Activated CD4-positive, alpha-beta memory T cell treated with anti-CD3 and anti-CD28 coated beads for 36 hours (primary cell): ENCODE measurements around the gene TMEM53. TPM values are rescaled to one million over a fixed set of nuclear protein-coding genes. Genes with fewer than 3 reads are reported as not detected.

Experiments used
- CTCF ChIA-PET: fragments of 350-600 bp; sonication (Branson Sonifier 250); formaldehyde crosslinking; loops from one replicate; lab custom pipeline; 2021; ENCODE audit warnings: antibody characterized with exemption, inconsistent platforms; lab: Charles Lee
- POLR2A ChIA-PET: fragments of 350-600 bp; sonication (Branson Sonifier 250); formaldehyde crosslinking; loops from one replicate; lab custom pipeline; 2021; ENCODE audit warnings: antibody characterized with exemption; lab: Charles Lee
- DNase-seq: peaks from one replicate; pipeline ENCODE4 v3.0.0-alpha.2; 2020
- H3K27ac Mint-ChIP-seq: one replicate; pipeline ENCODE4 v1.8.0; 2021; ENCODE audit warnings: mixed read lengths
- H3K27me3 Mint-ChIP-seq: one replicate; pipeline ENCODE4 v1.8.0; 2021; ENCODE audit warnings: mixed read lengths
- H3K36me3 Mint-ChIP-seq: one replicate; pipeline ENCODE4 v1.8.0; 2021; ENCODE audit warnings: mixed read lengths
- H3K4me1 Mint-ChIP-seq: one replicate; pipeline ENCODE4 v1.8.0; 2021; ENCODE audit warnings: low read depth, mixed read lengths
- H3K4me3 Mint-ChIP-seq: one replicate; pipeline ENCODE4 v1.8.0; 2021; ENCODE audit warnings: mild to moderate bottlenecking, mixed read lengths
- H3K9me3 Mint-ChIP-seq: one replicate; pipeline ENCODE4 v1.8.0; 2021; ENCODE audit warnings: mixed read lengths
- intact Hi-C: fragments of 100-400 bp; cut with micrococcal nuclease; formaldehyde crosslinking; loops from one replicate; pipeline ENCODE4 v1.15.1; 2023
- total RNA-seq, 2 experiments: library from RNA; stranded (reverse); gene quantifications; one replicate each; pipeline ENCODE4 v1.2.3, GENCODE V29; 2021

The TMEM53 gene
- total RNA-seq = 1 to 10 TPM; 5.1 to 6.5 TPM

GRCh38 chr1:44674113-44675000 is at the start of gene TMEM53, which contains the start of gene ARMH1:
TSS of gene TMEM53 (minus strand) at chr1:44674481. CDS start at chr1:44674391, 90 bp downstream.
TSS of gene ARMH1 (plus strand) at chr1:44674714. CDS start at chr1:44689698, 14,984 bp downstream.
- Mint-ChIP-seq H3K4me3 (peak within 1 kb of the TSS; percentile 83), H3K4me1 (peaks cover 23% of the 10 kb centered on the region), H3K9me3 (no peaks in the 10 kb centered on the region), H3K27ac (peak within 1 kb of the TSS; percentile 88), H3K27me3 (no peaks in the 10 kb centered on the region), H3K36me3 (no peaks in the 10 kb centered on the region)
- intact Hi-C loops = loop anchor here (1.0 to 10.0 kb wide), 7 partner anchors 42 to 630 kb away; partner anchors contain the start of genes BTBD19, DYNLT4, ERI3 and HECTD3
- CTCF ChIA-PET = interaction anchor here (0.7 to 6.8 kb wide), 12 partner anchors 10 to 457 kb away, joined by 3 to 43 read pairs (median 4); partner anchors contain the start of genes KIF2C and PLK3
- POLR2A ChIA-PET = interaction anchor here (1.0 to 5.2 kb wide), 7 partner anchors 10 to 666 kb away, joined by 3 to 36 read pairs (median 5); partner anchors contain the start of genes MUTYH, RNU5D-1 and TOE1
- peak; percentile 99 for DNase-seq

GRCh38 chr1:44723496-44724295 is 49.4 kb upstream of the TMEM53 start:
- intact Hi-C loops = loop anchor here (1.0 to 10.0 kb wide), 3 partner anchors 84 to 861 kb away; partner anchors contain the start of genes DYNLT4 and NASP
- POLR2A ChIA-PET = interaction anchor here (0.5 to 7.7 kb wide), 5 partner anchors 8 to 1674 kb away, joined by 5 to 461 read pairs (median 94); partner anchors contain the start of genes BTBD19, DYNLT4, HECTD3 and RNU5D-1
- DNase-seq = peak; percentile 76
- peaks cover 4% of the 10 kb centered on the region for H3K27me3 Mint-ChIP-seq
- peaks cover 13% of the 10 kb centered on the region for H3K36me3 Mint-ChIP-seq
- CTCF ChIA-PET = interaction anchor here (1.1 kb wide), 1 partner anchor 85 kb away, joined by 3 read pairs; the partner anchor contains the start of gene BTBD19
- H3K9me3 Mint-ChIP-seq = peaks cover 3% of the 10 kb centered on the region
- H3K4me3 Mint-ChIP-seq = peak overlapping the region; percentile 75
- H3K27ac Mint-ChIP-seq = peak overlapping the region; percentile 96
- peaks cover 70% of the 10 kb centered on the region for H3K4me1 Mint-ChIP-seq

- Mint-ChIP-seq H3K27me3 (peaks cover 4% of the 10 kb centered on the region), H3K4me3 (peak overlapping the region; percentile 75), H3K4me1 (peaks cover 73% of the 10 kb centered on the region), H3K9me3 (peaks cover 3% of the 10 kb centered on the region), H3K27ac (peak overlapping the region; percentile 96), H3K36me3 (peaks cover 13% of the 10 kb centered on the region)
- intact Hi-C loops = loop anchor here (1.0 to 10.0 kb wide), 3 partner anchors 84 to 862 kb away; partner anchors contain the start of genes DYNLT4 and NASP
- POLR2A ChIA-PET = interaction anchor here (2.6 to 7.7 kb wide), 4 partner anchors 9 to 288 kb away, joined by 32 to 461 read pairs (median 122); partner anchors contain the start of genes BTBD19, DYNLT4, HECTD3 and RNU5D-1
- peak; percentile 59 for DNase-seq
- CTCF ChIA-PET = interaction anchor here (6.1 kb wide), 1 partner anchor 7 kb away, joined by 65 read pairs; the partner anchor contains the start of gene RNU5D-1
These were observed 48.8 kb upstream of the TMEM53 start for GRCh38 chr1:44723064-44723463.

GRCh38 chr1:44721485-44722361 is 47.4 kb upstream of the TMEM53 start:
- DNase-seq = peak; percentile 91
- ChIA-PET CTCF (interaction anchor here (1.0 to 6.1 kb wide), 8 partner anchors 8 to 98 kb away, joined by 3 to 65 read pairs (median 4); partner anchors contain the start of genes BTBD19 and RNU5D-1), POLR2A (interaction anchor here (0.6 to 7.7 kb wide), 52 partner anchors 9 to 1071 kb away, joined by 3 to 461 read pairs (median 7); partner anchors contain the start of genes ARMH1, BEST4, BTBD19 and CCDC163)
- H3K36me3 Mint-ChIP-seq = peaks cover 13% of the 10 kb centered on the region
- peak overlapping the region; percentile 66 for H3K4me3 Mint-ChIP-seq
- peaks cover 77% of the 10 kb centered on the region for H3K4me1 Mint-ChIP-seq
- H3K27me3 Mint-ChIP-seq = peaks cover 4% of the 10 kb centered on the region
- intact Hi-C loops = loop anchor here (1.0 to 10.0 kb wide), 4 partner anchors 10 to 863 kb away; partner anchors contain the start of genes KIF2C, NASP and RNU5D-1
- H3K27ac Mint-ChIP-seq = peak overlapping the region; percentile 96
- peaks cover 3% of the 10 kb centered on the region for H3K9me3 Mint-ChIP-seq

- H3K36me3 Mint-ChIP-seq = peaks cover 10% of the 10 kb centered on the region
- POLR2A ChIA-PET = interaction anchor here (0.8 to 7.7 kb wide), 5 partner anchors 11 to 130 kb away, joined by 3 to 461 read pairs (median 94); partner anchors contain the start of genes BTBD19, DYNLT4 and RNU5D-1
- H3K4me3 Mint-ChIP-seq = peak overlapping the region; percentile 0
- H3K27ac Mint-ChIP-seq = peak overlapping the region; percentile 96
- H3K4me1 Mint-ChIP-seq = peaks cover 81% of the 10 kb centered on the region
- H3K9me3 Mint-ChIP-seq = peaks cover 3% of the 10 kb centered on the region
- CTCF ChIA-PET = interaction anchor here (0.6 to 6.1 kb wide), 2 partner anchors 10 to 1314 kb away, joined by 3 to 65 read pairs; partner anchors contain the start of gene RNU5D-1
- peaks cover 4% of the 10 kb centered on the region for H3K27me3 Mint-ChIP-seq
- intact Hi-C loops = loop anchor here (5.0 to 10.0 kb wide), 2 partner anchors 88 to 865 kb away; partner anchors contain the start of gene NASP
- DNase-seq = no peak
These were observed 46.0 kb upstream of the TMEM53 start for GRCh38 chr1:44720281-44720680.

GRCh38 chr1:44719318-44719717 is 45.0 kb upstream of the TMEM53 start:
- intact Hi-C loops = loop anchor here (5.0 kb wide), 1 partner anchor 47 kb away; the partner anchor contains the start of genes ARMH1 and TMEM53
- peaks cover 80% of the 10 kb centered on the region for H3K4me1 Mint-ChIP-seq
- no peak overlapping the region for H3K4me3 Mint-ChIP-seq
- ChIA-PET CTCF (interaction anchor here (0.6 to 6.1 kb wide), 3 partner anchors 11 to 1313 kb away, joined by 3 to 65 read pairs (median 3); partner anchors contain the start of gene RNU5D-1), POLR2A (interaction anchor here (0.6 to 7.7 kb wide), 3 partner anchors 12 to 100 kb away, joined by 3 to 461 read pairs (median 7); partner anchors contain the start of gene RNU5D-1)
- H3K9me3 Mint-ChIP-seq = peaks cover 3% of the 10 kb centered on the region
- peaks cover 4% of the 10 kb centered on the region for H3K27me3 Mint-ChIP-seq
- H3K36me3 Mint-ChIP-seq = peaks cover 3% of the 10 kb centered on the region
- peak overlapping the region; percentile 43 for H3K27ac Mint-ChIP-seq
- DNase-seq = peak; percentile 27

- H3K9me3 Mint-ChIP-seq = peaks cover 3% of the 10 kb centered on the region
- peaks cover 71% of the 10 kb centered on the region for H3K4me1 Mint-ChIP-seq
- intact Hi-C loops = loop anchor here (5.0 kb wide), 1 partner anchor 46 kb away; the partner anchor contains the start of genes ARMH1 and TMEM53
- ChIA-PET POLR2A (interaction anchor here (1.3 to 7.7 kb wide), 3 partner anchors 14 to 102 kb away, joined by 4 to 461 read pairs (median 7); partner anchors contain the start of gene RNU5D-1), CTCF (interaction anchor here (1.3 to 6.1 kb wide), 5 partner anchors 9 to 293 kb away, joined by 4 to 65 read pairs (median 5); partner anchors contain the start of genes ARMH1, HECTD3, RNU5D-1 and TMEM53)
- DNase-seq = no peak
- peaks cover 4% of the 10 kb centered on the region for H3K27me3 Mint-ChIP-seq
- H3K27ac Mint-ChIP-seq = peak overlapping the region; percentile 18
- peaks cover 3% of the 10 kb centered on the region for H3K36me3 Mint-ChIP-seq
- H3K4me3 Mint-ChIP-seq = no peak overlapping the region
These were observed 43.8 kb upstream of the TMEM53 start for GRCh38 chr1:44718091-44718490.

GRCh38 chr1:44717653-44718052 is 43.4 kb upstream of the TMEM53 start:
- no peak overlapping the region for H3K4me3 Mint-ChIP-seq
- ChIA-PET POLR2A (interaction anchor here (1.3 to 7.7 kb wide), 3 partner anchors 14 to 102 kb away, joined by 4 to 461 read pairs (median 7); partner anchors contain the start of gene RNU5D-1), CTCF (interaction anchor here (1.1 to 6.1 kb wide), 6 partner anchors 8 to 293 kb away, joined by 3 to 65 read pairs (median 4); partner anchors contain the start of genes ARMH1, HECTD3, RNU5D-1 and TMEM53)
- peaks cover 3% of the 10 kb centered on the region for H3K9me3 Mint-ChIP-seq
- peak overlapping the region; percentile 18 for H3K27ac Mint-ChIP-seq
- intact Hi-C loops = loop anchor here (5.0 kb wide), 1 partner anchor 45 kb away; the partner anchor contains the start of genes ARMH1 and TMEM53
- H3K27me3 Mint-ChIP-seq = peaks cover 4% of the 10 kb centered on the region
- H3K36me3 Mint-ChIP-seq = peaks cover 3% of the 10 kb centered on the region
- peaks cover 68% of the 10 kb centered on the region for H3K4me1 Mint-ChIP-seq
- DNase-seq = no peak

GRCh38 chr1:44717156-44717555 is 42.9 kb upstream of the TMEM53 start:
- intact Hi-C loops = loop anchor here (5.0 kb wide), 1 partner anchor 45 kb away; the partner anchor contains the start of genes ARMH1 and TMEM53
- CTCF ChIA-PET = interaction anchor here (0.7 to 6.1 kb wide), 7 partner anchors 8 to 96 kb away, joined by 3 to 65 read pairs (median 5); partner anchors contain the start of genes ARMH1, RNU5D-1 and TMEM53
- DNase-seq = no peak
- H3K36me3 Mint-ChIP-seq = peaks cover 3% of the 10 kb centered on the region
- H3K27ac Mint-ChIP-seq = no peak overlapping the region
- POLR2A ChIA-PET = interaction anchor here (1.3 to 7.7 kb wide), 2 partner anchors 15 to 23 kb away, joined by 4 to 461 read pairs; partner anchors contain the start of gene RNU5D-1
- H3K9me3 Mint-ChIP-seq = peaks cover 3% of the 10 kb centered on the region
- H3K4me3 Mint-ChIP-seq = no peak overlapping the region
- peaks cover 4% of the 10 kb centered on the region for H3K27me3 Mint-ChIP-seq
- peaks cover 67% of the 10 kb centered on the region for H3K4me1 Mint-ChIP-seq
